GM19351 (cell line): Measurements from ENCODE around the gene GTF2A2.
"Not testable (repeated sequence)": the region's sequence is repeated elsewhere in the genome, so short reads cannot be mapped to it uniquely, and the experiment has no call there.

Source experiments
- ATAC-seq: cut with Tn5 transposase; IDR thresholded peaks from one replicate; pipeline ENCODE4 v1.9.1; 2021; ENCODE audit warnings: mild to moderate bottlenecking, moderate library complexity; ENCODE audit not compliant: unreplicated experiment

Gene GTF2A2, protein sequence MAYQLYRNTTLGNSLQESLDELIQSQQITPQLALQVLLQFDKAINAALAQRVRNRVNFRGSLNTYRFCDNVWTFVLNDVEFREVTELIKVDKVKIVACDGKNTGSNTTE

GRCh38 chr15:59656897-59657634 is at the start of gene GTF2A2:
GTF2A2 (minus strand) TSS chr15:59657515; CDS start chr15:59652277, 5,238 bp downstream.
- ATAC-seq, result peak; percentile 100

- no peak for ATAC-seq
These were observed 46.9 kb upstream of the GTF2A2 start for GRCh38 chr15:59703979-59704796.

DNA sequence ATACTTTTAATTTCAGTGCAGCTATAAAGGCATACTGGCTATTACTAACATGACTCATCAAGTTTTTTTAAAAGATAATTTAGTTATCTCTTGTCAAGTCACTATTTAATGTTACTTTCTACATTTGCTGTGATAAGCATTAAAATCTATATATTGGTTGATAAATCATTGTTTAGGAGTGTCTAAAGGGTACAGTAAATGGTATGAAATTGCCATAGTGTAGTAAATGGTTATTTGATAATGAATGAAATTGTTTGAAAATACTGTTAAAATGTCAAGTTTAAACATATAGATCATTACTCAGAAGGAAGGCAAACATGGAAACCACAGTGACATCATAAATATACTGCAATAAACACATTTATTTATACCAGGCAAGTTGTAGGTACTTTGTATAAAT is 45.0 kb upstream of the GTF2A2 start:
- no peak for ATAC-seq

DNA sequence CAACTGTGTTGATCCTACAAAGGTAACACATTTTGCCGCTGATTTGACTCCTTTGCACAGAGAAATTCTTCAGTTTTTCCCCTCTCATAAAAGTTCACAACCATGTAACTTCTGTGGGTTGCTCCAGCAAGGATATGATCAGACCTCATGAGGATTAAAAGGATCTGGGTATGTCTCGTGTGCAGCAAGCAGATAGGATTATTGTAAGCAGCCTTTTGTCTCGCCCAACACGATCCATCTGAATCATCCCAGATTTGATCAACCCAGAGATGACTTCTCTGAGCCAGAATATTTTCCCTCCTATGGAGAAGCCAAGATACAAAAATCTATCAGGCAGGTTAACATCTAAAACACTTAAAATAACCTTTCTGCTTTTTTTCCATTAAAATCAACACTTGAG is 44.6 kb upstream of the GTF2A2 start:
- no peak for ATAC-seq

DNA sequence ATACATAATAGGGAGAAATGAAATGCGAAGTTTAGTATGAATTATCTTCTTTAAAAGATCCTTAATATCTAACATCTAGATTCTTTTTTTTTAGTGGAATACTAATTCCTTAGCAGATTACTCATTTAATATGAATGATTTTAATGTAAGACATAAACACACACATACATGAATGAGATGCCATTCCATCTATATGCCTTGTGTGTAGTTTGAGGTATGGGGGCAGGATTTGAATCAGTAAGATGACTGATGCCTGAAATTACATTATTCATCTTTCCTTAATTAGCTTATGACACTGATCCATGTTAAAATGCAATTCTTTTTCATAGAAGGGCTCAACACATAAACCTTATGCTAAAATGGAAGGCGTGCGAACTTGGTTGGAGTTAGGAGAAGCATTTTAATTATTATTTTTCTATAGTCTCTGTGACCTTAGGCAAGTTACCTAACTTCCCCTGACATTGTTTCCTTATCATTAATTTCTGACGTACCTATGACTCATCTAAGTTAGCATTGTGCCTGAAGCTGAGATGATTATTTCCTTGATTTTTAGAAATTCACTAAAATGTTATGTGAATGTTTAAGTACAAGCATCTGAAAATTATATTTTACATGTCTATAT is 42.6 kb upstream of the GTF2A2 start:
- ATAC-seq, result no peak

- not testable (repeated sequence) for ATAC-seq
These were observed 40.8 kb upstream of the GTF2A2 start for GRCh38 chr15:59698065-59698464.

- ATAC-seq, result no peak
These were observed 39.0 kb upstream of the GTF2A2 start for GRCh38 chr15:59696332-59696731.

DNA sequence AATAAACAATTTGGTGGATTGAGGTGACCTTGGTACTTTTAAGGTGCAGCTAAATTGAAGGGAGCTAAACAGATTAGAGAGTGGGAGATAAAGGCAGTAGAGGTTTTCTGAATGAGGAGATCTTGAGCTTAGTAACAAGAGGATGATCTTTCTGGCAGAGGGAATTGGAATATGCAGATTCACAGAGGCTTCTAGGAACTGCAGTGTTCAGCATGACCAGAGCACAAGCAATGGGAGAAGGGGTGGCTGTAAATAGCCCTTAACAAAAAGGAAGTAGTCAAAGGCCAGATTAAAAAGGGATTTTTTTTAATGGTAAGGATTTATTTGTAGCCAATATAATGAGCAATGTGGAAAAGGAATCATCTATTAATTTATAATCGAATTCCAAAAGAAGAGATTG is 37.5 kb upstream of the GTF2A2 start:
- ATAC-seq, result no peak

DNA sequence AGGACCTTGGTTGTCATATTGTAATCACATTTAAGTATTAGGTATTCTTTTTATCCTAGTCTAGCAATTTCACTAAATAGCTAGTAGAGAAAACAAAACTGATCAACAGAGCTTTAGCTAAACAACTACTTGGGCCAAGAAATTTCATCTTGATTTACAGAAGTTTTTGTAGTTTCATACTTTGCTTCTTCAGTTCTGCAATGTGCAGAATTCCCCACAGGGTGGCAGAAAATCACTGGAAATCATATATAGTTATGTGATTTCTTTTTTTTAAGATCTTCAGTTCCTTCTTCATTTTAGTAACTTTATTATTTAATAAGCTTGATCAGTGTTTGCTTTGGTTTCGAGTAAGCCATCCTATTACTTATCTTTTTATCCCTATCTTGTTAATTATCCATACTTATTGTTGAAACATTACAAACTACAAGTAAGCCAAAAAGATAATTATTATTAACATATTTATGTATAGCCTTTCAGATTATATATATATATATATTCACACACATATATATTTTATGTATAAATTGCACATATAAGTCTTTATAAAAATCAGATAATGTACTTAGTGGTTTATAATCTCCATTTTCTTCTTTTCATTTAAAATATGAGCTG is 34.0 kb upstream of the GTF2A2 start:
- no peak for ATAC-seq

GRCh38 chr15:59689626-59690236 is 32.4 kb upstream of the GTF2A2 start:
- no peak for ATAC-seq

- peak; percentile 79 for ATAC-seq
These were observed 31.7 kb upstream of the GTF2A2 start, which contains the start of gene BNIP2 for GRCh38 chr15:59688782-59689625. BNIP2 (minus strand) TSS chr15:59689320; CDS start chr15:59682457, 6,863 bp downstream.

GRCh38 chr15:59688423-59688781 is 31.1 kb upstream of the GTF2A2 start:
- ATAC-seq, result no peak

GRCh38 chr15:59687836-59688235 is 30.5 kb upstream of the GTF2A2 start:
- peak; percentile 37 for ATAC-seq

GRCh38 chr15:59686389-59686788 is 29.1 kb upstream of the GTF2A2 start:
- no peak for ATAC-seq

DNA sequence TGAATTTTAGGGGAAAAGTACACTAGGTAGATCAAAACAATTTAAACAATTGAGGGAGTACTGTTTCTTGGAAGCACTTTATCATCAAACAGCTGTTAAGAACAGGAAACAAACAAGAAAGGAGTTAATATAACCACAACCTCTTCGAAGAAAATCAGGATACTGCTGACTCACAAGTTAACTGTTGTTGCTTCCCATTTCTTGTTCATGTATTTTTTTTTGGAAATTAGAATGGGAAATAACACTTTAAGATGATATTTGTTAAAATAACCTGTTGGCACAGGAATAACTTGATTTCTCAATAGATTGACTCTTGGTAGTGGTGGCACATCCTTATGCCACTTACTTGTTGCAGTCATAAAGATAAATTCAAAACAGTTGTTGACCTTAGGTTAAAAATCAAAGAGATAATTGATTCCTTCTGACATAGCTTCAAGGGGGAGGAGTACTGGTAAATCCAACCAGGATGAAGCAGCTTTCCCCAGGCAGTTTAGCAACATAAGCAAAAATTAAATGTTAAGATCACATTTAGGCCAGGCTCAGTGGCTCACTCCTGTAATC is 28.5 kb upstream of the GTF2A2 start:
- ATAC-seq, result no peak

- no peak for ATAC-seq
These were observed 23.6 kb upstream of the GTF2A2 start for GRCh38 chr15:59680870-59681269.

DNA sequence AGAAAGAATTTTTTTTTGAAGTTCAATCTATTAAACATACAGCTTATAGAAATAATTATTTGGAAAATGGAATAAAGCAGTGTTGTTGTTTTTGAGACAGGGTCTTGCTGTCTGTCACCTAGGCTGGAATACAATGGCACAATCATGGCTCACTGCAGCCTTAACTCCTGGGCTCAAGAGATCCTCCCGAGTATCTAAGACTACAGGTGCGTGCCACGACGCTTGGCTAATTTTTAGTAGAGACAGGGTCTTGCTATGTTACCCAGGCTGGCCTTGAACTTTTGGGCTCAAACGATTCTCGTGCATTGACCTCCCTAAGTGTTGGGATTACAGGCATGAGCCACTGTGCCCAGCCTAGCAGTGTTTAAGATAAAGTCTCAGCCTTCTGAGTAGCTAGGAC is 23.0 kb upstream of the GTF2A2 start:
- no peak for ATAC-seq

GRCh38 chr15:59678620-59679019 is 21.3 kb upstream of the GTF2A2 start:
- no peak for ATAC-seq

GRCh38 chr15:59678172-59678571 is 20.9 kb upstream of the GTF2A2 start:
- ATAC-seq, result no peak
